Mesothelial cell of epicardium (in vitro differentiated cells): ENCODE data around the gene NEXN. TPM values are rescaled to one million over a fixed set of nuclear protein-coding genes. Genes with fewer than 3 reads are reported as not detected.

Experiments used
- DNase-seq, 2 experiments: peaks; one replicate each; pipeline ENCODE4 v3.0.0; 2021; ENCODE audit warnings: low spot score in 2 of 2; ENCODE audit not compliant: unreplicated experiment in 2 of 2
- H3K27ac Mint-ChIP-seq: 2 replicates; pipeline ENCODE4 v1.8.0; 2021; ENCODE audit warnings: mixed read lengths
- H3K27me3 Mint-ChIP-seq: 2 replicates; pipeline ENCODE4 v1.8.0; 2021; ENCODE audit warnings: low read depth, mixed read lengths
- H3K36me3 Mint-ChIP-seq: 2 replicates; pipeline ENCODE4 v1.8.0; 2021; ENCODE audit warnings: mixed read lengths
- H3K4me1 Mint-ChIP-seq: 2 replicates; pipeline ENCODE4 v1.8.0; 2021; ENCODE audit warnings: mixed read lengths
- H3K4me3 Mint-ChIP-seq: 2 replicates; pipeline ENCODE4 v1.8.0; 2021; ENCODE audit warnings: mild to moderate bottlenecking, moderate library complexity, mixed read lengths
- H3K9me3 Mint-ChIP-seq: 2 replicates; pipeline ENCODE4 v1.8.0; 2021; ENCODE audit warnings: mixed read lengths
- CTCF ChIP-seq: fragments of 200-600 bp; sonication (generic); IDR thresholded peaks from one replicate; pipeline ENCODE4 v1.5.0; 2021; ENCODE audit warnings: antibody characterized with exemption; ENCODE audit not compliant: unreplicated experiment
- total RNA-seq: library from RNA; stranded (reverse); gene quantifications from 3 replicates; pipeline ENCODE4 v1.2.1, GENCODE V29; 2021

Gene NEXN
- total RNA-seq, 1 donor from 2014 or later = 8.2 TPM

DNA sequence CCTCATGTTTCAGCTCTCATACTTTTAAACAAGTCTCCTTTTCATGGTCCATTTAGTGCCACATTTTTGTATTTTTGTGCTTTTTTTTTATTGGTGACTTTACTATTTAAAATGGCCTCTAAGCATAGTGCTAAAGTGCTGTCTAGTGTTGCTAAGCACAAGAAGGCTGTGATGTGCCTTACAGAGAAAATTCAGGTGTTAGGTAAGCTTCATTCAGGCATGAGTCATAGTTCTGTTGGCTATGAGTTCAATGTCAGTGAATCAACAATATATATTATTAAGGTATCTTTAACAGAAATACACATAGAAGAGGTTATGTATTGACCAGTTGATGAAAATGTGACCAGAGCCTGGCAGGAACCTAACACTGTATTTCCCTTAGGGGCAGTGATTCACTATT lies 103.2 kb downstream of the NEXN start:
- Mint-ChIP-seq H3K27me3 (no peaks in the 10 kb centered on the region), H3K4me3 (no peak overlapping the region), H3K9me3 (no peaks in the 10 kb centered on the region), H3K27ac (no peak overlapping the region), H3K36me3 (peaks cover 9% of the 10 kb centered on the region), H3K4me1 (no peaks in the 10 kb centered on the region)
- DNase-seq = no peak
- no peak for TF ChIP-seq CTCF

Other genes with a start within 250 kb of the NEXN start
- gene ZZZ3, start 206.0 kb upstream of the NEXN start, total RNA-seq = 63.3 to 66.9 TPM (median 64.5 TPM) in 3 replicates
- 73.5 to 77.7 TPM (median 76.6 TPM) in 3 replicates for gene USP33, start 128.8 kb upstream of the NEXN start, total RNA-seq
- 18.9 to 19.8 TPM (median 19.2 TPM) in 3 replicates for gene MIGA1, start 109.0 kb upstream of the NEXN start, total RNA-seq
- 287 to 291 TPM (median 288 TPM) in 3 replicates for gene FUBP1, start 90.4 kb downstream of the NEXN start, total RNA-seq
- gene DNAJB4, start 116.3 kb downstream of the NEXN start, total RNA-seq = 43.6 to 48.0 TPM (median 47.8 TPM) in 3 replicates
- gene GIPC2, start 157.3 kb downstream of the NEXN start, total RNA-seq = 0.18 to 0.23 TPM (median 0.20 TPM) in 3 replicates